Stimulated activated CD8-positive, alpha-beta memory T cell treated with anti-CD3 and anti-CD28 coated beads, Interleukin-12 subunit alpha, Interleukin-12 subunit beta, amount 100 ng/mL, for 24 hours (primary cell): Measurements from ENCODE around the gene TRIO.

Experiments used
- DNase-seq: peaks from one replicate; pipeline ENCODE4 v3.0.0-alpha.2; 2020; ENCODE audit errors: extremely low read depth

Gene TRIO

GRCh38 chr5:14265570-14265969 is 122.4 kb downstream of the TRIO start:
- DNase-seq: no peak

GRCh38 chr5:14266171-14266570 is 123.0 kb downstream of the TRIO start:
- no peak for DNase-seq

DNA sequence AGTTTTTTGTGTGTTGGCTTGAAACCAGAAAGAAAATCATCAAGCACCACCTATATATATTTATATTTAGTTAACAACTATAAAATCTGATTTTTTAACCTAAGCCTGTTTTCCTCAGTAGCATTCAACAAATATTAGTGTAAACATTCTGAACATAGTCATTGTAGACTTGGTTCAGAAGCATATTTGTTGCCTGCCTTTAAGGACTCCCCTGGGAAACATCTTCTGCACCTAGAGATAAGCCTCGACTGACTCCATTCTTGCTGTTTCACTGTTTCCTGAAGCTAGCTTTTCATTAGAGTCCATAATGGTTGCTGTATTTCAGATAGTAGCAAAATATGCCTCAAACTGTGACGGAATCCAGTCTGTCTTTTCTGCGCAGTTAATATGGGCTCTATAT is 123.5 kb downstream of the TRIO start:
- no peak for DNase-seq

DNA sequence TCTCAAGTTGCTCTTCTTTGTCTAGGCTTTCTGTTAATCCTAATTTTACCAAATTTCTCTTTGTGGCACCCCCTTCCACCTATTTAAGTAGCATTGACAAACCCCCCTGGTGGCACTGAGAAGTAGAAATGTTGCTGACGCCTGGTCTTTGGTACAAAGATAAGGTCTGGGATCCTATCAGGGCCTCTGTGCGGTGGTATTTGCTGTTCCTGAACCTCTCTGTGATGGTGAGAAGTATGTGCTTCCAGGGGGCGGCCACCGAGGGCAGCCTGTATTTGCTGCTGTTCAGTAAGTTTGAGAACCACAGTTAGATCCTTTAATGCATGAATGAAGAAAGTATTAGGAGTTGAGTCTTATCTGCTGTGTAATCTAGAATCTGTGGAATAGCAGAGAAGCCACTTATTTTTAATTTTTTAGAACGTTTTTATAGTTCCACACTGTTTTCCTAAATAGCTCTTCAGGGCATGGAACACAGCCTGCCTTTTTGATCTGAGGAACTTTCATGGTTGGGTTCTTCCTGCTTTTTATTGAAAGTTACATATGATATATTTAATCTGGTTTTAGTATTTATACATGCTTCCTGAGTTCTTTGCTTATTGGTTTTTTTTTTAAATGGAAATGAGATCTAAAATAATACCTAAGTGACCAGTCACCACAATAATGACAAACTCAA is 124.2 kb downstream of the TRIO start:
- DNase-seq: no peak

GRCh38 chr5:14267991-14268708 is 125.0 kb downstream of the TRIO start:
- DNase-seq: no peak

DNA sequence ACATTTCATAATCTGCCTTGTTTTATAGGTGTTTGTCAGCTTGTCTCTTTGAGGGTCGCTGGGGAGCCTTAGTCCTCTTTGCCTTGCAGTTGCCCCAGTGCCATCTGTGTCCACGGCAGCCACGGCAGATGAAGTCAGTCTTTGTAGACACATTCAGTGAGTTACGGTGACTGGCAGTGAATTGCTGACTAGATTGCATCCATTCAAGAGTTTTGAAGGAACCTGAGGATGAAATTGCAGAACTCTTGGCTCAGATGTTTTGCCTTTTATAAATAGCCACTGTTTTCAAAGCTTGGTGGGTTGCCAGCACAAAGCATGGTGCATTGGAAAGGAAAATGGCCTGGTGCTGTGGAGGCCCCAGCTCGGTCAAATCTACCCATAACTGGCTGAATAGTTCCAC is 125.6 kb downstream of the TRIO start:
- DNase-seq: no peak

GRCh38 chr5:14269395-14269794 is 126.3 kb downstream of the TRIO start:
- DNase-seq: no peak

GRCh38 chr5:14270209-14270702 is 127.1 kb downstream of the TRIO start:
- no peak for DNase-seq

DNA sequence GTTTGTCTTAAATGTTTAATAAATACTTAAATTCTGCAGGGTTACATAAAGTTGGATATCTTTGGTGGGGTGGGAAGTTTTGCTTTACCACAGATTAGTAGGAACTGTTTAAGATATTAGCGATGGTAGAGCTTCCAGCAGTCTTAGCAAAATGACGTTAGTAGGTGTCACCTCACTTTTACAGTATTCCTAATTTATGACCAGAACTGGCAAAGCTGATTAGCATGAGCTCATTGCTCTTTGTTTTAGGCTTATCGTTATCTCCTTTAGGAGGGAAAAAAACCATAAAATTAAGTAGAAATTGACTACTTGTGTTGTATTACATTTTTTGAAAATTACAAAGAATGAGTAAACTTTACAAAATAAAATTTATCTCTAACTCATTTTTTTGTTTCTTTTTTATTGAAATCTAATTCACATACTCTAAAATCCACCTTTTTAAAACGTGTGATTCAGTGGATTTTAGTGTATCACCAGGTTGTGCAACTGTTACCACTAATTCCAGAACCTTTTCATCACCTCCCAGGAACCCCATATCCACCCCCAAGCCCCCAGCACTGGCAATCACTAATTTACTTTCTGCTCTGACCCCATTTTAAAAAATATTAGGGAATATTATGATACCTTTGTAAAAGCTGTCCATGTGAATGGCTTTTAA is 129.5 kb downstream of the TRIO start:
- no peak for DNase-seq

DNA sequence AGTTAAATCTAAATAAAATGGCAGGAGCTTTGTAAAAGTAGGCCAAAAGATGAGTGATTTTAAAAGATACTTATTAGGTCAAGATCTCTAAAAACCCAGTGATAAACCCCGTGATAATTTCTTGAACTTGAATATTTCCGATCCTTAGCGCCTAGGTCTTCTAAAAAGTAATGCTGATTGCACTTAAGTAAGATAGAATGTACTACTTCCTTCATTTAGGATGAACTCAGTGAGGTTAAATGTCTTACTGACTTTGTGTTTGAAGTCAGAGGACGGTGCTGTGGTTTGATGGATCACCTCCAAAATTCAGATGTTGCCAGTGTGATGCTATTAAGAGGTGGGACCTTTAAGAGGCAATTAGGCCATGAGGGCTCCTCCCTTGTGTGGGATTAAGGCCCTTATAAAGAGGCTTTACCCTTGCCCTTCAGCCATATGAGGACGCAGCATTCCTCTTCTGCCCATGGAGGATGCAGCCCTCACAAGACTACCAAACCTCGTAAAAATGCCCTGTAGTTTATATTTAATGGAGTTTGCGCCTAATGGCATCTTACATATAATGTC is 130.1 kb downstream of the TRIO start:
- DNase-seq: no peak

GRCh38 chr5:14276380-14276779 is 133.2 kb downstream of the TRIO start:
- no peak for DNase-seq

DNA sequence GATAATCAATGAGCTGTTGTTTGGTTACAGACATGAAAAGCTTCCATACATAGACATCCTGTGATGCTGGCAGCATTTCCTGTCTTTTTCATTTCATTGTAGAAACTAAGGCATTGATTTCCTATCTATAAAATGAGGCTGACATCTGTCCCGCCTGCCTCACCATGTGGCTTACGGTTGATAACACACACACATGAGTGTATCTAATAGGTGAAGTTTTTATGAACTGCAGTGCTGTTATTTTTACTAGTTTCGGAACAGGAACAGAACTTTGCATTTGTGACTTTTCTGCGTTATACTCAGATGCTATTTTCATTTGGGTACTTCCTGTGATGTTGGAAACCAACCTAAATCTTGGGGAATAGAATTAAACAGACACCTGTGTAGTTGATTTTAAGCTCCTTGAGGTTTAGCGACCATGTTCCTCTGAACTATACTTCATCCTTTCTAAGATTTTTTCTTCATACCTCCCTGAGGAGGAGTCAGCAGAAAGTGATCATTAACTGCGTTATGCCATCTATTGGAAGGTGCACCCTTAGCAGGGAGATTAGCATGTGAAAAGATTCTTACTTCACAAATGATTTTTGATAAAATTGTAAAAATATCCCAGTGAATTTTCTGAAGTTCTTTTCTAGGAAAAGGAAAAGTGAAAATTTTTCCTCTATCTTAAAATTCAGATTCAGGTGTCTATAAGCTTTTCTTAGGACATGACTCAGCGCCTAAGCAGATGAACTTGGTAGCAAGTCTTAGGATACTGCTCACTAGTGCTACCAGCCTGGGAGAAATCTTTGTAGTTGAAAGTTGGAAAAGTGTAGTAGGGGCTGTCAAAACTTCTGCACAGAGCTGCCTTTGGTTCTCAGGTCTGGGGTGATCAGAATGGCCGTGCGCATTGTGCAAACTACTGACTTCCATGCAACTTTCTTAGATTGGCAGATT is 134.5 kb downstream of the TRIO start:
- DNase-seq: no peak

DNA sequence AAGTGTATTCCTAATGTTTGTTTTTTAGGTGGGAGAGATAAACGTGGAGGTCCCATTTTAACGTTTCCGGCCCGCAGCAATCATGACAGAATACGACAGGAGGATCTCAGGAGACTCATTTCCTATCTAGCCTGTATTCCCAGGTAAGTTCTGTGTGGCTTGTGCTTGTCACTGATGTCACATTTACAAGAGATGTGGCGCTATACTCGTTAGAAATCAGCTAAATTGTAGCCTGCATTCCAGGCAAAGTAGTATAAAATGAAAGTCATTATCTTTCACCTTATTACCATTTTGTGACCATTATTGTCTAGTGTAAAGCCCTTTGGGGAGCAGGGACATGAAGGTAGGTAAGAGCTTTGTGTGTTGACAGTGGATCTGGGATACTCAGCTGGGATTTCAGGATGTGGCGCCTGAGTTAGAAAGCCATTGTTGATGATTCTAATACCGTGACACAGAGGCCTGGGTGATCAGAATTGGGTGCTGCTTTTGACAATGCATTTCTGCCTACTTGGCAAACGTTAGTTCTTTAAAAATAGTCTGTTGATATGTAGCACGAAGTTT is 137.2 kb downstream of the TRIO start:
- no peak for DNase-seq

DNA sequence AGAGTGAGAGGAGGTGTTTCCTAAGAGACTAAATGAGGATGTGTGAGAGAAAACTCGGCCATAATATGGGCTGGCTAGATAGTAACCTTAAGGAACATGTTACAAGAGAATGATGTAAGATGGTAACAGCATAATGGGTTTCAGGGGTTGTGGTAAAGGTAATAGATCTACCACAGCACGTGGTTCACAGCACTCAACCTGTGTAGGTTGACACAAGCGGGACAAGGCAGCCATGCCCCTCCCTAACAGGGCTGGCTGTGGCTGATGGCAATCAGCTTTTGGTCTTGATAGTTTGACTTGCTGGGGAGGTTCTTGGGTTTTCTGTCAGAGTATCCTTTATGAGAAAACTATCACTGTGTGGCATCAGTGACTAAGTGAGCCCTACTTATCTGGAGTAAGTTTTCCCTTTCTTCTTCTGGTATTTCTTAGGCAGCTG is 138.6 kb downstream of the TRIO start:
- DNase-seq: no peak

GRCh38 chr5:14283139-14283538 is 140.0 kb downstream of the TRIO start:
- DNase-seq: no peak

DNA sequence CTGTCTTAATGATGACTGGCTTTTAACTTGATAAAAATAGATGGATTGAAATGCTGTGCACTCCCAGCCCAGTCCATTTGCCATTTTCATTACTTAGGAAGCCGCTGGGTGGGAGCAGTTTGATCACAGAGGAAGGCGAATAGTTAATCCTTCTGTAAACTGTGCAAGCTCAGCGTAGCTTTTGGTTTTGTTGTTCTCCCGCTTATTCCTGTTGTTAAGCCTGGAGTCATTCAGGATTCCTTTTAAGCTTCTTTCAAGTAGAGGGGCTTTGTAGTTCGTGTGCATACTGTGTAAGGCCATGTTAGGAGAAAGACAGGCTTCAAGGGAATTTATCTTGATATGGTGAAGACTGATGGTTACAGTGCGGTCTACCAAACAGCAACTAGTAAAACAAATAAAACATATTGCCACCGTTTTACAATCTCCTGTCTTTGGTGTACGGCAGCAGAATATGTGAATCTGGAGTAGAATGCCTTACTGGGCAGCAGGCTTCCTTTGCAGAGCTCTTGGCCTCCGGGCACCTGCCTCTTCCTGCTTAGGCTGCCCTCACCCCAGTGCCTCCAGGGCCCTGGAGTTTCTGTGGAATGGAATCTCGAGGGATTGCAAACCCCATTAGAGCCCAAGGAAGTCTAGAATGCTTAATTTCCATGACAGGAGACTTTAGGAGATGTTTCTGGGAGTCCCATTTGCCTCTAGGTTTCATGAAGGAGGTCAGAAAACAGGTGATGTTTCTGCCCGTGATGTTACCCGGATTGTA is 141.4 kb downstream of the TRIO start:
- no peak for DNase-seq

DNA sequence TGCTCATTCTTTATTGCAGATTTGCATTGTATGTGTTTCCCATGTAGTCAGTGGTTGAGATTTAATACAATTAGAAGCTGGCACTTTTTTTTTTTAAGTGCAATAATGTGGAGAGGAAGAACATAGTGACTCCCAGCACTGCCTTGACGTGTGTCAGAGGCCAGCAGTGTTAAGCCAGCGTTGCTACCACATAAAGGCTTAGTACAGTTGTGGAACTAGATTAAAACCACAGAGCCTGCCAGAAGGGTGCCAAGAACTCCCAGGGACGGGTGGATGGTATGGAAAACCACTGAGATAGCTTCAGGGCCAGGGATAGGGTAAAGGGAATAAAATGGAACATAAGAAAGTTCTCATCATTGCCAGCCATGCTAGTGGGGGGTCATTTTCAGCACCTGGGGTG is 142.9 kb downstream of the TRIO start:
- no peak for DNase-seq

- DNase-seq: no peak
Measured at GRCh38 chr5:14286574-14287421, 143.7 kb downstream of the TRIO start.
